SK-N-DZ (cell line): Measurements from ENCODE around the gene WNK2.
"Not testable (repeated sequence)": the region's sequence is repeated elsewhere in the genome, so short reads cannot be mapped to it uniquely, and the experiment has no call there.

ENCODE experiments used
- DNase-seq: peaks from one replicate; pipeline ENCODE4 v3.0.0-alpha.2; 2015; ENCODE audit warnings: low spot score

WNK2 gene

GRCh38 chr9:93306081-93306480 is 122.1 kb downstream of the WNK2 start:
- DNase-seq = no peak

- no peak for DNase-seq
Observed at GRCh38 chr9:93306579-93307091, 122.7 kb downstream of the WNK2 start.

- no peak for DNase-seq
Observed at GRCh38 chr9:93307468-93308157, 123.7 kb downstream of the WNK2 start.

- DNase-seq = no peak
Observed at GRCh38 chr9:93308158-93308602, 124.2 kb downstream of the WNK2 start.

GRCh38 chr9:93308676-93309075 is 124.7 kb downstream of the WNK2 start:
- DNase-seq = no peak

- no peak for DNase-seq
Observed at GRCh38 chr9:93309889-93310425, 126.0 kb downstream of the WNK2 start.

GRCh38 chr9:93315118-93315517 is 131.2 kb downstream of the WNK2 start:
- no peak for DNase-seq

- DNase-seq = no peak
Observed at GRCh38 chr9:93315960-93316359, 132.0 kb downstream of the WNK2 start.

- DNase-seq = no peak
Observed at GRCh38 chr9:93316726-93317494, 133.0 kb downstream of the WNK2 start.

GRCh38 chr9:93317495-93318094 is 133.7 kb downstream of the WNK2 start:
- no peak for DNase-seq

GRCh38 chr9:93318480-93318879 is 134.5 kb downstream of the WNK2 start:
- no peak for DNase-seq

- no peak for DNase-seq
Observed at GRCh38 chr9:93319301-93319991, 135.5 kb downstream of the WNK2 start.

- DNase-seq = no peak
Observed at GRCh38 chr9:93319992-93320500, 136.1 kb downstream of the WNK2 start.

- no peak for DNase-seq
Observed at GRCh38 chr9:93320591-93321219, 136.8 kb downstream of the WNK2 start.

GRCh38 chr9:93321220-93321610 is 137.3 kb downstream of the WNK2 start:
- no peak for DNase-seq

- DNase-seq = not testable (repeated sequence)
Observed at GRCh38 chr9:93323446-93323954, 139.6 kb downstream of the WNK2 start.

GRCh38 chr9:93324191-93324834 is 140.4 kb downstream of the WNK2 start:
- DNase-seq = no peak

- DNase-seq = no peak
Observed at GRCh38 chr9:93325307-93326035, 141.5 kb downstream of the WNK2 start.

- DNase-seq = no peak
Observed at GRCh38 chr9:93326056-93326455, 142.1 kb downstream of the WNK2 start.
